ENCODE results near the gene PHF20. TPM values are rescaled to one million over a fixed set of nuclear protein-coding genes. Genes with fewer than 3 reads are reported as not detected.

Gene PHF20
- polyA plus RNA-seq, 2 donors: 13.0 to 15.8 TPM

GRCh38 chr20:35901678-35902544 lies 130.1 kb downstream of the PHF20 start:
- no peaks in the 10 kb centered on the region for H3K9me3 ChIP-seq (ENCODE audit: control insufficient read depth in 2 of 2, insufficient read depth in 1 of 2, low read depth in 1 of 2, low read length in 1 of 2)
- H3K4me3 ChIP-seq (ENCODE audit: low read depth in 1 of 2, low read length in 2 of 2): no peak overlapping the region
- WGBS, 2 donors: 83 to 91% methylated on average over 4 of the region's 4 CpGs
- peaks cover 0 to 12% of the 10 kb centered on the region in 2 donors for H3K36me3 ChIP-seq (ENCODE audit: control insufficient read depth in 2 of 2, insufficient read depth in 2 of 2, low read length in 1 of 2)
- H3K27ac ChIP-seq (ENCODE audit: low read depth in 2 of 2, low read length in 1 of 2): no peak overlapping the region
- peaks cover 0 to 5% of the 10 kb centered on the region in 2 donors for H3K4me1 ChIP-seq (ENCODE audit: control insufficient read depth in 2 of 2, insufficient read depth in 2 of 2, low read length in 1 of 2)
- no peaks in the 10 kb centered on the region for H3K27me3 ChIP-seq (ENCODE audit: control insufficient read depth in 1 of 2, insufficient read depth in 2 of 2, low read length in 2 of 2)

- 90 to 97% methylated on average over 3 of the region's 3 CpGs for WGBS, 2 donors
- no peak overlapping the region for H3K4me3 ChIP-seq (ENCODE audit: low read depth in 1 of 2, low read length in 2 of 2)
- H3K4me1 ChIP-seq (ENCODE audit: control insufficient read depth in 2 of 2, insufficient read depth in 2 of 2, low read length in 1 of 2): peaks cover 0 to 5% of the 10 kb centered on the region in 2 donors
- H3K27ac ChIP-seq (ENCODE audit: low read depth in 2 of 2, low read length in 1 of 2): no peak overlapping the region
- H3K36me3 ChIP-seq (ENCODE audit: control insufficient read depth in 2 of 2, insufficient read depth in 2 of 2, low read length in 1 of 2): peaks cover 0 to 12% of the 10 kb centered on the region in 2 donors
- H3K9me3 ChIP-seq (ENCODE audit: control insufficient read depth in 2 of 2, insufficient read depth in 1 of 2, low read depth in 1 of 2, low read length in 1 of 2): no peaks in the 10 kb centered on the region
- H3K27me3 ChIP-seq (ENCODE audit: control insufficient read depth in 1 of 2, insufficient read depth in 2 of 2, low read length in 2 of 2): no peaks in the 10 kb centered on the region
Measured at GRCh38 chr20:35902545-35902941, 130.7 kb downstream of the PHF20 start.

GRCh38 chr20:35903843-35904242 lies 132.0 kb downstream of the PHF20 start:
- H3K27me3 ChIP-seq (ENCODE audit: control insufficient read depth in 1 of 2, insufficient read depth in 2 of 2, low read length in 2 of 2): no peaks in the 10 kb centered on the region
- H3K4me1 ChIP-seq (ENCODE audit: control insufficient read depth in 2 of 2, insufficient read depth in 2 of 2, low read length in 1 of 2): peaks cover 0 to 5% of the 10 kb centered on the region in 2 donors
- 88 to 92% methylated on average over 3 of the region's 3 CpGs for WGBS, 2 donors
- H3K27ac ChIP-seq (ENCODE audit: low read depth in 2 of 2, low read length in 1 of 2): no peak overlapping the region
- no peak overlapping the region for H3K4me3 ChIP-seq (ENCODE audit: low read depth in 1 of 2, low read length in 2 of 2)
- H3K36me3 ChIP-seq (ENCODE audit: control insufficient read depth in 2 of 2, insufficient read depth in 2 of 2, low read length in 1 of 2): peaks cover 0 to 12% of the 10 kb centered on the region in 2 donors
- H3K9me3 ChIP-seq (ENCODE audit: control insufficient read depth in 2 of 2, insufficient read depth in 1 of 2, low read depth in 1 of 2, low read length in 1 of 2): no peaks in the 10 kb centered on the region

- WGBS, 2 donors: 94 to 95% methylated on average over 4 of the region's 4 CpGs
- H3K36me3 ChIP-seq (ENCODE audit: control insufficient read depth in 2 of 2, insufficient read depth in 2 of 2, low read length in 1 of 2): peaks cover 0 to 7% of the 10 kb centered on the region in 2 donors
- no peak overlapping the region for H3K4me3 ChIP-seq (ENCODE audit: low read depth in 1 of 2, low read length in 2 of 2)
- no peaks in the 10 kb centered on the region for H3K9me3 ChIP-seq (ENCODE audit: control insufficient read depth in 2 of 2, insufficient read depth in 1 of 2, low read depth in 1 of 2, low read length in 1 of 2)
- H3K27ac ChIP-seq (ENCODE audit: low read depth in 2 of 2, low read length in 1 of 2): no peak overlapping the region
- peaks cover 0 to 5% of the 10 kb centered on the region in 2 donors for H3K4me1 ChIP-seq (ENCODE audit: control insufficient read depth in 2 of 2, insufficient read depth in 2 of 2, low read length in 1 of 2)
- no peaks in the 10 kb centered on the region for H3K27me3 ChIP-seq (ENCODE audit: control insufficient read depth in 1 of 2, insufficient read depth in 2 of 2, low read length in 2 of 2)
Measured at GRCh38 chr20:35904982-35905663, 133.3 kb downstream of the PHF20 start.

GRCh38 chr20:35907017-35907701 lies 135.3 kb downstream of the PHF20 start:
- Histone ChIP-seq H3K27ac (ENCODE audit: low read depth in 2 of 2, low read length in 1 of 2) (no peak overlapping the region), H3K4me3 (ENCODE audit: low read depth in 1 of 2, low read length in 2 of 2) (no peak overlapping the region), H3K9me3 (ENCODE audit: control insufficient read depth in 2 of 2, insufficient read depth in 1 of 2, low read depth in 1 of 2, low read length in 1 of 2) (no peaks in the 10 kb centered on the region), H3K27me3 (ENCODE audit: control insufficient read depth in 1 of 2, insufficient read depth in 2 of 2, low read length in 2 of 2) (no peaks in the 10 kb centered on the region), H3K4me1 (ENCODE audit: control insufficient read depth in 2 of 2, insufficient read depth in 2 of 2, low read length in 1 of 2) (peaks cover 0 to 3% of the 10 kb centered on the region in 2 donors), H3K36me3 (ENCODE audit: control insufficient read depth in 2 of 2, insufficient read depth in 2 of 2, low read length in 1 of 2) (peaks cover 0 to 7% of the 10 kb centered on the region in 2 donors)
- WGBS, 2 donors: 82 to 88% methylated on average over 7 of the region's 7 CpGs

- H3K4me1 ChIP-seq (ENCODE audit: control insufficient read depth in 2 of 2, insufficient read depth in 2 of 2, low read length in 1 of 2): no peaks in the 10 kb centered on the region
- H3K27me3 ChIP-seq (ENCODE audit: control insufficient read depth in 1 of 2, insufficient read depth in 2 of 2, low read length in 2 of 2): no peaks in the 10 kb centered on the region
- no peak overlapping the region for H3K27ac ChIP-seq (ENCODE audit: low read depth in 2 of 2, low read length in 1 of 2)
- peaks cover 0 to 4% of the 10 kb centered on the region in 2 donors for H3K36me3 ChIP-seq (ENCODE audit: control insufficient read depth in 2 of 2, insufficient read depth in 2 of 2, low read length in 1 of 2)
- no peaks in the 10 kb centered on the region for H3K9me3 ChIP-seq (ENCODE audit: control insufficient read depth in 2 of 2, insufficient read depth in 1 of 2, low read depth in 1 of 2, low read length in 1 of 2)
- H3K4me3 ChIP-seq (ENCODE audit: low read depth in 1 of 2, low read length in 2 of 2): no peak overlapping the region
Measured at GRCh38 chr20:35908007-35908406, 136.2 kb downstream of the PHF20 start.

- no peaks in the 10 kb centered on the region for H3K9me3 ChIP-seq (ENCODE audit: control insufficient read depth in 2 of 2, insufficient read depth in 1 of 2, low read depth in 1 of 2, low read length in 1 of 2)
- peaks cover 4 to 11% of the 10 kb centered on the region in 2 donors for H3K36me3 ChIP-seq (ENCODE audit: control insufficient read depth in 2 of 2, insufficient read depth in 2 of 2, low read length in 1 of 2)
- WGBS, 2 donors: 88 to 91% methylated on average over 1 of the region's 1 CpG
- no peak overlapping the region for H3K4me3 ChIP-seq (ENCODE audit: low read depth in 1 of 2, low read length in 2 of 2)
- H3K27me3 ChIP-seq (ENCODE audit: control insufficient read depth in 1 of 2, insufficient read depth in 2 of 2, low read length in 2 of 2): no peaks in the 10 kb centered on the region
- H3K27ac ChIP-seq (ENCODE audit: low read depth in 2 of 2, low read length in 1 of 2): no peak overlapping the region
- peaks cover 0 to 2% of the 10 kb centered on the region in 2 donors for H3K4me1 ChIP-seq (ENCODE audit: control insufficient read depth in 2 of 2, insufficient read depth in 2 of 2, low read length in 1 of 2)
Measured at GRCh38 chr20:35909176-35909575, 137.4 kb downstream of the PHF20 start.

GRCh38 chr20:35909796-35910195 lies 138.0 kb downstream of the PHF20 start:
- Histone ChIP-seq H3K27ac (ENCODE audit: low read depth in 2 of 2, low read length in 1 of 2) (no peak overlapping the region), H3K36me3 (ENCODE audit: control insufficient read depth in 2 of 2, insufficient read depth in 2 of 2, low read length in 1 of 2) (peaks cover 4 to 11% of the 10 kb centered on the region in 2 donors), H3K4me3 (ENCODE audit: low read depth in 1 of 2, low read length in 2 of 2) (no peak overlapping the region), H3K9me3 (ENCODE audit: control insufficient read depth in 2 of 2, insufficient read depth in 1 of 2, low read depth in 1 of 2, low read length in 1 of 2) (no peaks in the 10 kb centered on the region), H3K27me3 (ENCODE audit: control insufficient read depth in 1 of 2, insufficient read depth in 2 of 2, low read length in 2 of 2) (no peaks in the 10 kb centered on the region), H3K4me1 (ENCODE audit: control insufficient read depth in 2 of 2, insufficient read depth in 2 of 2, low read length in 1 of 2) (peaks cover 0 to 2% of the 10 kb centered on the region in 2 donors)
- WGBS, 2 donors: 97 to 100% methylated on average over 1 of the region's 1 CpG

- Histone ChIP-seq H3K27ac (ENCODE audit: low read depth in 2 of 2, low read length in 1 of 2) (no peak overlapping the region), H3K9me3 (ENCODE audit: control insufficient read depth in 2 of 2, insufficient read depth in 1 of 2, low read depth in 1 of 2, low read length in 1 of 2) (no peaks in the 10 kb centered on the region), H3K27me3 (ENCODE audit: control insufficient read depth in 1 of 2, insufficient read depth in 2 of 2, low read length in 2 of 2) (no peaks in the 10 kb centered on the region), H3K4me1 (ENCODE audit: control insufficient read depth in 2 of 2, insufficient read depth in 2 of 2, low read length in 1 of 2) (peaks cover 0 to 2% of the 10 kb centered on the region in 2 donors), H3K4me3 (ENCODE audit: low read depth in 1 of 2, low read length in 2 of 2) (no peak overlapping the region), H3K36me3 (ENCODE audit: control insufficient read depth in 2 of 2, insufficient read depth in 2 of 2, low read length in 1 of 2) (peaks cover 4 to 13% of the 10 kb centered on the region in 2 donors)
- WGBS, 2 donors: 94 to 97% methylated on average over 3 of the region's 3 CpGs
Measured at GRCh38 chr20:35910254-35910653, 138.4 kb downstream of the PHF20 start.

All from esophagus (tissue), 2 donors.